T-helper 2 cell (primary cell): ENCODE results near the gene GDPD1.
"Not testable (repeated sequence)": the region's sequence is repeated elsewhere in the genome, so short reads cannot be mapped to it uniquely, and the experiment has no call there.

Experiments
- DNase-seq, 5 experiments: peaks; one replicate each; pipeline versions ENCODE4 v3.0.0 to v3.0.0-alpha.2; 2012 to 2022
- total RNA-seq, 2 donors: gene quantifications; one replicate each; lab custom pipeline; 2026; lab: John Stamatoyannopoulos, UW

The GDPD1 gene
- 1.9 to 2.6 reads per million in 2 donors for total RNA-seq

DNA sequence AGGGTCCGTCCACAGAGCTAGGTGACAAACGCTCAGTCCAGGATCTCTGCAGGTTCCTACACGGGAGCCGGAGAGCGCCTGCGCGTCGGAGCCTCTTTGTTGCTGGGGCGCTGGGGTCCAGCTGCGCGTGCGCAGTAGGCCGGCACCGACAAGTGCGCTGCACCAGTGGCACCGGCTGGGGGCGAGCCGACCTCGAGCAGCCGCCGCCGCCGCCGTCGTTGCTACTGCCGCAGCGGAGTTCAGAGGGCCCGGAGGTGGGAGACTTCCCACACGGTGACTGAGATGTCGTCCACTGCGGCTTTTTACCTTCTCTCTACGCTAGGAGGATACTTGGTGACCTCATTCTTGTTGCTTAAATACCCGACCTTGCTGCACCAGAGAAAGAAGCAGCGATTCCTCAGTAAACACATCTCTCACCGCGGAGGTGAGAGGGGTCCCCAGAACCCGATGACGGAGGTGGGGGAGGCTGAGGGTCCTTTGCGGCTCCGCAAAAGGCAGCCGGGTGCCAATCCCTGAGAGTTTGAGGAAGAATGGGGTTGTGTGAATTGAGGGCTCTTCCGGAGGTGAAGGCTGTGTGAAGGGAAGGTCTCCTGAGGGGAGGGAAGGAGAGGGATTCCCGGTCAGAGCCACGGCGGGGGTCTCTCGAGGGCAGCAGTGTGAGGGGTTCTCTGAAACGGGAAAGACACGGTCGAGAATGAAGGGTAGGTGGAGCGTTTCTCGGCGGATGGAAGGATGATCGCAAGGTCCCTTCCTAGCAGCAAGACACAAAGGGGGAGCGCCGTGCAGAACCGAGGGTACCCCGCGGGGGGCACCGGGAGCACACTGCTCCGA lies at the start of gene GDPD1:
Gene GDPD1 (plus strand): TSS at position 184 of the 831 bp plus-strand sequence. CDS start 99 bp downstream, at position 283.
- DNase-seq, result peak; percentile 95 to 97 (median 96)

DNA sequence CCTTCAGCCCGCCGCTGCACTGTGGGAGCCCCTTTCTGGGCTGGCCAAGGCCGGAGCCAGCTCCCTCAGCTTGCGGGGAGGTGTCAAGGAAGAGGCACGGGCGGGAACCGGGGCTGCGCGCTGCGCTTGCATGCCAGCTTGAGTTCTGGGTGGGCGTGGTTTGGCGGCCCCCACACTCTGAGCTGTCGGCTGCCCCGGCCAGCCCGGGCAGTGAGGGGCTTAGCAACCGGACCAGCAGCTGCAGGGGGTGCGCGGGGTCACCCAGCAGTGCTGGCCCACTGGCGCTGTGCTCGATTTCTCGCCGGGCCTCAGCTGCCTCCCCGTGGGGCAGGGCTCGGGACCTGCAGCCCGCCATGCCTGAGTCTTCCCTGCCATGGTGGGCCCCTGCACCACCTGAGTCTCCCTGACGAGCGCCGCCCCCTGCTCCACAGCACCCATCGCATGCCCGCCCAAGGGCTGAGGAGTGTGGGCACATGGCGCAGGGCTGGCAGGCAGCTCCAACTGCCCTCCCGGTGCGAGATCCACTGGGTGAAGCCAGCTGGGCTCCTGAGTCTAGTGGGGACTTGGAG lies 47.8 kb upstream of the GDPD1 start:
- no peak for DNase-seq

DNA sequence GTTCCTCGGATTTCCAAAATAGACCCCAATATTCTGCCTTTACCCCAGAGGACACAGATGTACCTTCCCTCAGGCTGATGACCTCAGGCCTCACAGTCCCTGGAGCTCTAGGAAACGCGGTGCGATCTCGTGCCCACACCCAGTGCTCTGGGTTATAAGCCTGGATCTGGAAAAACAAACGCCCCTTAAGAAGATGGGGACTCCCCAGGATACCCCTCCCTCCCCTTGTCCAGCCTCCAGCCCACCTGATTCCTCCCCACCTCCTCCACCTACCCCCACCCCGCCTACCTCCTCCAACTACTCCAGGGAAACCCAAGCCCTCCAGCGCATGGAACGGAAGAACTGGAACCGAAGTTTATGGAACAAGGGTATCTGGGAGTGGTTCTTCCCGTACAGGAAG lies 45.6 kb upstream of the GDPD1 start:
- DNase-seq, result no peak

DNA sequence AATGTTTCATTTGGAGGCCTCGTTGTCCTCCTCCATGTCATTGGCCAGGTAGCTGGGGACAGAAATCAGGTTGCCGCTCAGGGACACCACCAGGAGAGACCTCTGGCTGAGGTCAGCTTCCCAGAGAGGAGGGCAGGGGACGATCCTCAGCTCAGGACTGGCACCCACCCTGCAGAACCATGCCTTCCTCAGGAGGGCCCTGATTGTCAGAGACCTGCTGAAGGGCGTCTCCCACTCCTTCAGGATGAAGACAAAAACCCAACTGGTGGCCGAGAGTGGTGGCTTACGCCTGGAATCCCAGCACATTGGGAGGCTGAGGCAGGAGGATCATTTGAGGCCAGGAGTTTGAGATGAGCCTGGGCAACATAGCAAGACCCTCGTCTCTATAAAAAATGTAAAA lies 45.2 kb upstream of the GDPD1 start:
- no peak for DNase-seq

DNA sequence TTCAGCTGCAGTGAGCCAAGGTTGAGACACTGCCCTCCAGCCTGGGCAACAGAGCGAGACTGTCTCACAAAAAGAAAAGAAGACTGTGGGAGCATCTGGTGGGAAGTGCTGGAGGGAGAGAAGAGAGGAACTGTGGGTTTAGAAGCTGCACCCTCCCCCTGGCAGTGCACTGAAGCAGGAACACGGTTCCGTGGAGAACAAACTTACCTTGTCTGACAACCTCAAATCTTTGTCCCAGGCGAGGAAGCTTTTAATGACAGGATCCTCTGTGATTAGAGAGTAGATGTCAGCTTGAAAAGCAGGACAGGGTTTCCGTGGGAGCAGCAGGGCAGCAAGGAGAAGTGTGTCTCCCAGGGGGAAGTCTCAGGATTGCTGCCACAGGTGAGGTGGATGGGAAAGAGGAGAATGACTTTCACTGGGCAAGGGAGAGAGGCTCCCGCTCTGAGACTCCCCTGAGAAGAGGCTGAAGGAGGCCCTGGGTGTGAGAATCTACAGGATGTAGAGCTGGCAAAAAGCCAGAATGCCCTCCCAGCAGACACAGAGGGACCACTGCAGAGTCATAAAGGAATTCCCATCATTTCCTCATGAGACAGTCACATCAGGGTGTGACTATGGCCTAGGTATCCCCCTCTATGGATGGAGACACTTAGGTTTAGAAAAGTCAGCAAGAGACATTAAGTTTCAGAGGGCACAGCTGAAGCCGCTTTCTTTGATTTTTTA lies 41.9 kb upstream of the GDPD1 start:
- no peak for DNase-seq

DNA sequence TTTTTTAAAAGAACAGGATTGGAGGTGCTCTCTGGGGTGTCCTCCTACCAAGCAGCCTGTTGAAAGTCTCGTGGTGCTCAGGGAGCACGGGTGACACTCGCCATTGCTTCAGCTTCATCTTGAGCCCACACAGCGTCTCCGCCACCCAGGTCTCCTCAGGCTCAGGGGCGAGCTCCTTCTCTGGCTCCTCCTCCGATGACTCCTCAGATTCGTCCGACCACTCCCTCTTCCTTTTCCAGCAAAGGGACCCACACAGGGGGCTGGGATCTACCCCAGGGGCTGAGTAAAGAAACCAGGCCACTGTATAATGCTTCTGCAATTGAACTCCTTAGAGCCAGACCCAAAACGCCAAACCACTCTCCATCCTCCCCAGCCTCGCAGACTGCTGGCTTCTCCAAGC lies 40.7 kb upstream of the GDPD1 start:
- DNase-seq, result not testable (repeated sequence)

DNA sequence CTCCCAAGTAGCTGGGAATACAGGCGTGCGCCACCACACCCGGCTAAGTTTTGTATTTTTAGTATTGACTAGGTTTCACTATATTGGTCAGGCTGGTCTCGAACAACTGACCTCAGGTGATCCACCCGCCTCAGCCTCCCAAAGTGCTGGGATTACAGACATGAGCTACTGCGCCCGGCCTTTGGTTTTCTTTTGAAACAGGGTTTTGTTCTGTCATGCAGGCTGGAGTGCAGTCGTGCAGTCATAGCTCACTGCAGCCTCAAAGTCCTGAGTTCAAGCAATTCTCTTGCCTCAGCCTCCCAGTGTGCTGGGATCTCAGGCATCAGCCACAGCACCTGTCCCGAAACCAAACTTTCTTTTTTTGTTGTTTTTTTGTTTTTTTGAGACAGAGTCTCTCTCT lies 39.7 kb upstream of the GDPD1 start:
- DNase-seq, result no peak

DNA sequence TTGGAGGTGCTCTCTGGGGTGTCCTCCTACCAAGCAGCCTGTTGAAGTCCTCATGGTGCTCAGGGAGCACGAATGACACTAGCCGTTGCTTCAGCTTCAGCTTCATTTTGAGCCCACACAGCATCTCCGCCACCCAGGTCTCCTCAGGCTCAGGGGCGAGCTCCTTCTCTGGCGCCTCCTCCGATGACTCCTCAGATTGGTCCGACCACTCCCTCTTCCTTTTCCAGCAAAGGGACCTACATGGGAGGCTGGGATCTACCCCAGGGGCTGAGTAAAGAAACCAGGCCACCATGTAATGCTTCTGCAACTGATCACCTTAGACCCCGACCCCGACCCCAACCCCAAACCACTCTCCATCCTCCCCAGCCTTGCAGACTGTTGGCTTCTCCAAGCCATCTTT lies 38.8 kb upstream of the GDPD1 start:
- no peak for DNase-seq

DNA sequence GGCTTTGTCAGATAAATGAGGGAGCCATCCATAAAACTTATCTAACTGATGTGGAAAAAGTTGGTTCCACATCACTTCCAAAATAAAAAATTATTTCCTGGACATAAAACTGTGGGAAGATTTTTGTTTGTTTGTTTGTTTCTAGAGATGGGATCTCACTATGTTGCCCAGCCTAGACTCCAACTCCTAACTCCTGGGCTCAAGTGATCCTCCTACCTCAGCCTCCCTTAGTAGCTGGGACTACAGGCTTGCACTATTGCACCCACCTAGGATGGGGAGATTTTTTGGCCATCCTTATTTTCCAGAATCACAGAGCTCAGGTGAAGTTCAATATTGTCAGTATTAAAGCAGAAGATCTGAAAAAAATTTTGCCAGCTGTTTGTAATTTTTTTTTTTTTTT lies 34.3 kb upstream of the GDPD1 start:
- no peak for DNase-seq

DNA sequence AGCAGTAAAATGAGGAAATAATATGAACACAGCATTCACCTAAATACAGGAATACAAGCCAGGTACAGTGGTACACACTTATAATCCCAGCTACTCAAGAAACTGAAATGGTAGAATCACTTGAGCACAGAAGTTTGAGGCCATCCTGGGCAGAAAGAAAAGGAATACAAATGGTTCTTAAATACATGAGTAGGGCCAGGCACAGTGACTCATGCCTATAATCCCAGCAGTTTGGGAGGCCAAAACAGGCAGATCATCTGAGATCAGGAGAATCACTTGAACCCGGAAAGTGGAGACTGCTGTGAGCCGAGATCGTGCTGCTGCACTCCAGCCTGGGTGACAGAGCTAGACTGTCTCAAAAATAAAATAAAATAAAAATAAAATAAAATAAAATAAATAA lies 33.5 kb upstream of the GDPD1 start:
- DNase-seq, result no peak

DNA sequence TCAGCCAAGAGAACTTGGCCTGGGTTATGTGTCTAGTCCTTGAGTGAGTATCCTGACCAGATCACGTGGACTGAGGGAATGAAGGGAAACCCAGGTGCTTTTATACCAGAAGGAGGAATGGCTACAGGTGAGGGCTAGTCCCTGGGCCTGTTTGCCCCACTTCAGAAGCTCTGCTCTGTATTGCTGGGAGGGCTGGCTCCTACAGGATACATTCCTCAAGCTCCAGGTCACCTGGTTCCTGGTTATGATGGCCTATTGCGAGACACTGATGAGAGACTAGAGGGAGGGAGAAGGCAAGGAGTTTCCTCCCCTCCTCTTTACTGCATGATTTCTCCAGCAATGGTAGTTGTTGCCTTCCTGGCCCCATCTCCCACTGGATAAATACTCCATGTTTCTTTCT lies 29.5 kb upstream of the GDPD1 start:
- no peak for DNase-seq

DNA sequence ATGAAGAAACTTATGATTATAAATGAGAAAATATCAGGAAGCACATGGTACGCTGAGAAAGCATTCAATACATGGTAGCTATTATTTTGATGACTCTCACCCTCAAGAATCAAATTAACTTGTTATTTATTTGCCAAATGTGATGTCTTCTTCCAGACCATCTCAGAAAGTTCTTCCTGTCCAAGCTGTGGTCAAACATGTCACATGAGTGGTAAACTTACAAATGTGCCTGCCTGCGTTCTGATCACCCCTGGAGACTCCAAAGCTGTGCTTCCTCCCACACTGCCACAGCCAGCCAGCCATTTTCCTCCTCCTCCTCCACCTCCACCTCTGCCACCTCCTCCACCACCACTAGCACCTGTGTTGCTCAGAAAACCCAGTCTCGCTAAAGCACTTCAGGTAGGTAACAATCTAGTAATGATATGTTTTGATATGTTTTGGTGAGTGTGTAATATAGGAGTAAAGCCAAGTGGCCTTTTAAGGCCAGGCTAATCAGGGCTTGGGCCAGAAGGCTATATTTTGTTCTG lies 26.9 kb upstream of the GDPD1 start:
- DNase-seq, result no peak

DNA sequence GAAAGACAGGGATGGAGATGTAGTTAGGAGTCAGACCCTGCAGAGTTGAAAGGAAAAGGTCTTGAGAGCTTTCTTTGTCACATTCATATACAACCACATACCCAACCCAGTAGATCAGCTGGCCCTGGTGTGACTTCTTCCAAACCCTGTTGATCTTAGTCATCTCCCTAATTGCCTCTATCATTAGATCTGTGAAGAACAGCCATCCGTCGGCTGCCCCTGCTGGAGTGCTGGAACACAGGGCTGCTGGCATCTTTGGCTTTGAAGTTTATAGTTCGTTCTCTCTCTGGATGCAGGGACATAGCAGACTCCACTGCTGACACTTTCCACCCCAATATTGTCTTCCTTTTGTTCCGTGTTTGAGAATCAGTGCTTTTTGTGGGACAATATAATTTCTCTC lies 20.9 kb upstream of the GDPD1 start:
- no peak for DNase-seq

DNA sequence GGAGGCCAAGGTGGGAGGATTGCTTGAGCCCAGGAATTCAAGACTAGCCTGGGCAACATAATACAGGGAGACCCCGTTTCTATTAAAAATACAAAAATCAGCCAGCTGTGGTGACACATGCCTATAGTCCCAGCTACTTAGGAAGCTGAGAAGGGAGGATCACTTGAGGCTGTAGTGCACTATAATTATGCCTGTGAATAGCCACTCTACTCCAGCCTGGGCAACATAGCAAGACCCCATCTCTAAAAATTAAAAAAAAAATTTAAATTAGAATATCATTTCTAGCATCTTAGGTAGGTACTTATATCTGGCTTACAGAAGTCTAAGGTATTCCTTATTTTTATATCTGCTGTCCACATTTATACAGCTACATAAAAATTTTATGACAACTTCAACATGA lies 18.0 kb upstream of the GDPD1 start:
- no peak for DNase-seq

DNA sequence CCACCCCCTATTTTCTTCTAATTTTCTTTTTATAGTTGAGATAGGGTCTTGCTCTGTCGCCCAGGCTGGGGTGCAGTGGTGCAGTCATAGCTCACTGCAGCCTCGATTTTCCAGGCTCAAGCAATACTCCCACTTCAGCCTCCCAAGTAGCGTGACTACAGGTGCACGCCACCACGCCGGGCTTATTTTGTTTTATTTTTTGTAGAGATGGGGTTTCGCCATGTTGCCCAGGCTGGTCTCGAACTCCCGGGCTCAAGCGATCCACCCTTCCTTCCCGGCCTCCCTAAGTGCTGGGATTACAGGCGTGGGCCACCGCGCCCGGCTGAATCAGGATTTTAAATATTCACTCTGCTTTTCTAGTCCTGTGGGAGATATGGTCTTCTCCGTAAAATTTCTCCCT lies 941 bp upstream of the GDPD1 start:
- no peak for DNase-seq

DNA sequence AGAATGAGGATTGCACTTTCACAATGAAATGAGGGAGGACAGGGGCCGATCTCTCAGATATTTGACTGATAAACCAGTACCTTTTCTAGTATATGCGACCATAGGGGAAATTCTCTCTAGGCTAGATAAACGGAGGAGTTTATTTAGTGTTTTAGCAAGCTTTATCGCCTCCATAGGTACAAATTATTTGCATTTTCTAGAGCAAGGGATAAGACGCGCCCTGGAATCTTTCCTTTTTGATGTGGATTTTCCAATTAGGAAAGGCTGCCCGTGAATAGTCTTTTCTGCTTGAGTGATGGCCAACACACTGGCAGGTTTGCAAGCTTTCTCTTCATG lies 351 bp upstream of the GDPD1 start:
- no peak for DNase-seq

DNA sequence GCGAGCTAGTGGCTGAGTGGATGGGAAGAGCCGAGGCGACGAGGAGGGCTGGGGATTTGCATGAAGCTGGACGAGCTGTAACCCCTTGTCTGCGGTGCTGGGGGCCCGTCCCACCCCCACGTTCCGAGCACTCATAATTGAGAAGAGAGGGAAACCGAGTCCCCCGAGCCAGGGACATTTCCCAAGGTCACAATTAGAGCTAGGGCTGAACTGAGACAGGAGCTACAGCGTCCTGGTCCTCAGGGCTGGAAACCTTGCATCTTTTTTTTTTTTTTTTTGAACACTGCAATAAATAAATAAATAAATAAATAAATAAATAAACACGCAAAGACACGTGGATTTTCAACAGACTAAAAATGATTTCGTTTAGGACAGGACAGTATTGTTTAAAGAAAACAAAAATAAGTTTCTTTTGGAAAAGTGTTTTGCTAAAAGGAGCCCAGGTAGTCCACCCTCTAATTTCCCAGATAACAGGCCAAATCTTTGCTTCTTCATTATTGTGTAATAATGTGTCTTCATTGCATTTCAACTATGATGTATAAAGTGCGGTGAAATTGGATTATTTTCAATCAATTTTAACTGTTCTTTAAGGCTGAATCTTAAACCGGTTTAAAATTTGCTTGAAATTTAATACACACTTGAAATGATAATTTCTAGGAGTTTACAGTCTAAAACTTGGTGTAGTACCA lies 992 bp downstream of the GDPD1 start:
- DNase-seq, result no peak

DNA sequence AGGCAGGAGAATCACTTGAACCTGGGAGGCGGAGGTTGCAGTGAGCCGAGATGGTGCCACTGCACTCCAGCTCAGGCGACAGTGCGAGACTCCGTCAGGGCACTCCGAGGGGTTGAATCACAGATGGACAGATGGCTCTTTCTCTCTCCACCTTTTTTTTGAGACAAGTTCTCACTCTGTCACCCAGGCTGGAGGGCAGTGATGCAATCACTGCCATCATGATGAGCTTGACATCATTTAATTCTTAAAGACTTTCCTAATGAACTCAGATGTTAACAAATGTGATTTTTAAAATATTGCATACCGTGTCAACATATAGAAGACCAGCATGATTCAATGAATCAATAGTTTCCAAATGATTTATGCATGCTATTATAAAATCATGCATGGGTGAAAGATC lies 3.5 kb downstream of the GDPD1 start:
- DNase-seq, result no peak

DNA sequence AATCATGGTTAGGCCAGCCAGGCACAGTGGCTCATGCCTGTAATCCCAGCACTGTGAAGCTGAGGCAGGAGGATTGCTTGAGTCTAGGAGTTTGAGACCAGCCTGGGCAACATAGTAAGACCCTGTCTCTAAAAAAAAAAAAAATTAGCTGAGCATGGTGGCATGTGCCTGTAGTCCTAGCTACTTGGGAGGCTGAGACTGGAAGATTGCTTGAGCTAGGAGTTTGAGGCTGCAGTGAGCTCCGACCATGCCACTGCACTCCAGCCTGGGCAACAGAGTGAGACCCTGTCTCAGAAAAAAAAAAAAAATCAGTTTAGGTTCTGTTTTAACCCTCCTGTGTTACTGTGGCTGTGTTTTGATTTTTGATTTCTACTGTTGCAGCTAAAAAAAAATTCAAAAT lies 8.3 kb downstream of the GDPD1 start:
- DNase-seq, result not testable (repeated sequence)

DNA sequence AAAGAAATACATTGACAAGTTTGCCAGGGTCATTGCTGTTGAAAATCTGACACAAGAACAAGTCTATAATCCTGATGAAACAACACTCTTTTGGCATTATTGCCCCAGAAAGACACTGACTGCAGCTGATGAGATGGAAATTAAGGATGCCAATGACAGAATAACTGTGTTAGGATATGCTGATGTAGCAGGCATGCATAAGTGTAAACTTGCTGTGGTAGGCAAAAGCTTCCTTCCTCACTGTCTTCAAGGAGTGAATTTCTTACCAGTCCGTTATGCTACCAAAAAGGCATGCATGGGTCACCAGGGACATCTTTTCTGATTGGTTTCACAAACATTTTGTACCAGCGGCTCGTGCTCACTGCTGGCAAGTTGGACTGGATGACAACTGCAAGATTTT lies 10.5 kb downstream of the GDPD1 start:
- DNase-seq, result no peak

DNA sequence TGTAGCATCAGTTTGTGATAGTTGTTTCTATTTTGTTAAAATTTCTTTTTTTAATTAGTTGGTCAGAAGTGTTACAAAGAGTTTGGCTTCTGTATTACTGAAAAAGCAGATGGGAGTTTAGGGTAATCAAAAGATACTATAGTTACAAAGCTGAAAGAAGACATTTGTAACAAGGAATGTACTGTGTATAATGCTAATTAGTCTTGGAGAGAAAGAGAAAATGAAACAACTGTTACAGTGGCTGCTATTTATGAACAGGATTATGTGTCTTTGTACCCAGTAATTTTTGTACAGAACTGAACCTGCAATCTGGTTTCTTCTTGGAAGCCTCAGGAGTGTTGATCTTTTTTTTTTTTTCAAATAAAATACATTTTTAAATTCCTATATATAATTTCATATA lies 14.3 kb downstream of the GDPD1 start:
- no peak for DNase-seq

DNA sequence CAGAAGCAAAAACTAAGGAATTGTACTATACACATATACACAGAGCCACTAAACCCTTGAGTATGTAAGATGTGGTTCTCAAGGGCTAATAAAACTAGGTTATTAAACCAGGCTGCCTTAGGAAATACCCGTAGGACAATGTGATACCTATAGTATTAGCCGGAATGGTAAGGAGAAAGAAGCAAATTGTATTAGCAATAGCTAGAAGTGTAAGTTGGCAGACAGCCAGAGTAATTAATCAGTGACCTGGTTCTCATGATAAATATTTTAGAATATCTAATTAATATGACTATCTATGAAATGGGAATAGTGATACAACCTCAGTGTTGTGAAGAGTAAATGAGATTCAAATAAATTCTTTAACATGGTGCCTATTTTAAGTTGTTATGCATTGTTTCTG lies 18.6 kb downstream of the GDPD1 start:
- DNase-seq, result no peak

DNA sequence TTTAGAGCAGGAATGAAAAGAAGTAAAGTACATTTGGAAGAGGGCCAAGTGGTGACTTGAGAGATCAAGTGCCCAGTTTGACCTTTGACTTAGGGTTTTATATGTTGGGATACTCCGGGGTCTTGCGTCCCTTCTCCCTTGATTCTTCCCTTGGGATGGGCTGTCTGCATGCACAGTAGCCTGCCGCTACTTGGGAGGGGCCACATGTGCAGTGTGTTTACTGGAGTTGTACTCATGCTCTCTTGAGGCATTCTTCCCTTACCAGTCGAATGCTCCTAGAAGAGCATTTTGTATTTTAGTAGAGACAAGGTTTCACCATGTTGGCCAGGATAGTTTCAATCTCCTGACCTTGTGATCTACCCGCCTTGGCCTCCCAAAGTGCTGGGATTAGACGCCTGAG lies 23.8 kb downstream of the GDPD1 start:
- no peak for DNase-seq
